Mesenchymal stem cell (in vitro differentiated cells and primary cell): ENCODE measurements around the gene RBM18.

ENCODE experiments used
- DNase-seq: peaks from one replicate; pipeline ENCODE4 v3.0.0-alpha.2; 2013
- H2AFZ ChIP-seq: one replicate; pipeline ENCODE4 v1.6.1; 2013; ENCODE audit warnings: low read depth, mild to moderate bottlenecking, control low read depth, inconsistent platforms, low read length, moderate library complexity
- H2AK5ac ChIP-seq: 2 replicates; pipeline ENCODE4 v1.6.1; 2013; ENCODE audit warnings: low read length, moderate library complexity, mild to moderate bottlenecking, inconsistent platforms; ENCODE audit not compliant: severe bottlenecking
- H2BK120ac ChIP-seq: one replicate; pipeline ENCODE4 v1.6.1; 2013; ENCODE audit warnings: low read depth, mild to moderate bottlenecking, inconsistent platforms, low read length, moderate library complexity
- H2BK12ac ChIP-seq, 2 experiments: one replicate each; pipeline ENCODE4 v1.6.1; 2013; ENCODE audit warnings: inconsistent platforms in 2 of 2, low read length in 2 of 2, mild to moderate bottlenecking in 2 of 2, moderate library complexity in 2 of 2, control low read depth in 1 of 2
- H2BK15ac ChIP-seq: one replicate; pipeline ENCODE4 v1.6.1; 2013; ENCODE audit warnings: mild to moderate bottlenecking, low read depth, inconsistent platforms; ENCODE audit not compliant: poor library complexity, severe bottlenecking
- H2BK5ac ChIP-seq: 2 replicates; pipeline ENCODE4 v1.6.1; 2013; ENCODE audit warnings: low read depth, mild to moderate bottlenecking, low read length, control low read depth, inconsistent platforms; ENCODE audit not compliant: poor library complexity, severe bottlenecking
- H3K14ac ChIP-seq, 2 experiments: one replicate each; pipeline ENCODE4 v1.6.1; 2013; ENCODE audit warnings: inconsistent platforms in 2 of 2, low read length in 2 of 2, control low read depth in 1 of 2, mild to moderate bottlenecking in 1 of 2, moderate library complexity in 1 of 2
- H3K18ac ChIP-seq, 2 experiments: one replicate each; pipeline ENCODE4 v1.6.1; 2013; ENCODE audit warnings: inconsistent platforms in 2 of 2, low read length in 2 of 2, control low read depth in 1 of 2, low read depth in 1 of 2, mild to moderate bottlenecking in 1 of 2
- H3K23ac ChIP-seq, 2 experiments: one replicate each; pipeline ENCODE4 v1.6.1; 2013; ENCODE audit warnings: inconsistent platforms in 2 of 2, low read length in 2 of 2, mild to moderate bottlenecking in 2 of 2, moderate library complexity in 2 of 2, control low read depth in 1 of 2
- H3K27ac ChIP-seq: 2 replicates; pipeline ENCODE4 v1.5.1; 2013; ENCODE audit warnings: mild to moderate bottlenecking, moderate library complexity, low read length, control low read depth, inconsistent platforms; ENCODE audit not compliant: poor library complexity, severe bottlenecking
- H3K27me3 ChIP-seq, 2 experiments: 2 replicates each; pipeline versions ENCODE4 v1.6.1 to v1.7.0; 2013; ENCODE audit warnings: low read length in 2 of 2, mild to moderate bottlenecking in 2 of 2, moderate library complexity in 2 of 2, control low read depth in 1 of 2, inconsistent platforms in 1 of 2; ENCODE audit not compliant: control insufficient read depth in 1 of 2, insufficient read depth in 1 of 2
- H3K36me3 ChIP-seq, 2 experiments: 2 replicates each; pipeline versions ENCODE4 v1.6.1 to v1.7.0; 2013; ENCODE audit warnings: low read length in 2 of 2, control low read depth in 1 of 2, inconsistent platforms in 1 of 2, low read depth in 1 of 2, mild to moderate bottlenecking in 1 of 2; ENCODE audit not compliant: insufficient read depth in 2 of 2, control insufficient read depth in 1 of 2
- H3K4ac ChIP-seq, 2 experiments: one replicate each; pipeline ENCODE4 v1.6.1; 2013; ENCODE audit warnings: inconsistent platforms in 2 of 2, low read length in 2 of 2, mild to moderate bottlenecking in 2 of 2, moderate library complexity in 2 of 2, control low read depth in 1 of 2, low read depth in 1 of 2
- H3K4me1 ChIP-seq: 2 replicates; pipeline ENCODE4 v1.6.1; 2013; ENCODE audit warnings: low read depth, low read length, control low read depth; ENCODE audit not compliant: control insufficient read depth, insufficient read depth
- H3K4me2 ChIP-seq: 2 replicates; pipeline ENCODE4 v1.6.1; 2013; ENCODE audit warnings: low read length, mild to moderate bottlenecking, inconsistent platforms; ENCODE audit not compliant: poor library complexity, severe bottlenecking
- H3K4me3 ChIP-seq, 2 experiments: 2 replicates each; pipeline versions ENCODE4 v1.5.1 to v1.7.0; 2013; ENCODE audit warnings: low read length in 2 of 2, mild to moderate bottlenecking in 2 of 2, control low read depth in 1 of 2, low read depth in 1 of 2; ENCODE audit not compliant: insufficient read depth in 1 of 2
- H3K79me1 ChIP-seq: replicated peaks from 2 replicates; pipeline ENCODE4 v1.6.1; 2013; ENCODE audit warnings: mild to moderate bottlenecking, control low read depth, low read length, inconsistent platforms; ENCODE audit not compliant: poor library complexity, severe bottlenecking
- H3K9ac ChIP-seq: 2 replicates; pipeline ENCODE4 v1.7.0; 2013; ENCODE audit warnings: mild to moderate bottlenecking, low read length, moderate library complexity
- H3K9me3 ChIP-seq: 2 replicates; pipeline ENCODE4 v1.7.0; 2013; ENCODE audit warnings: mild to moderate bottlenecking, low read length; ENCODE audit not compliant: control insufficient read depth
- H4K8ac ChIP-seq: one replicate; pipeline ENCODE4 v1.6.1; 2013; ENCODE audit warnings: inconsistent platforms, mild to moderate bottlenecking, low read length, moderate library complexity
- H4K91ac ChIP-seq: one replicate; pipeline ENCODE4 v1.6.1; 2013; ENCODE audit warnings: mild to moderate bottlenecking, low read length, inconsistent platforms
- WGBS: methylation state at CpG from one replicate; pipeline ENCODE4 v1.1.7; 2013; ENCODE audit warnings: mixed read lengths; 5-methylcytosine and 5-hydroxymethylcytosine counted together

RBM18 gene

GRCh38 chr9:122213589-122214413, 50.8 kb downstream of the RBM18 start:
- Histone ChIP-seq H3K27ac (no peak overlapping the region), H2BK15ac (no peak overlapping the region), H2BK12ac (no peak overlapping the region), H3K14ac (no peak overlapping the region), H3K23ac (no peak overlapping the region), H3K36me3 (no peaks in the 10 kb centered on the region), H3K79me1 (no peaks in the 10 kb centered on the region), H4K91ac (no peak overlapping the region), H2AK5ac (no peak overlapping the region), H2BK120ac (no peak overlapping the region), H3K18ac (peak overlapping the region in 1 of 2 experiments; percentile 5), H3K4me3 (peak overlapping the region in 1 of 2 experiments; percentile 34), H3K9me3 (no peaks in the 10 kb centered on the region), H4K8ac (no peak overlapping the region), H2AFZ (no peak overlapping the region), H3K9ac (no peak overlapping the region), H2BK5ac (no peak overlapping the region), H3K4me2 (peak overlapping the region; percentile 64), H3K27me3 (peaks cover 89 to 91% of the 10 kb centered on the region in 2 experiments), H3K4me1 (peaks cover 12% of the 10 kb centered on the region), H3K4ac (no peak overlapping the region)
- DNase-seq: no peak
- 3% methylated on average over 77 of the region's 93 CpGs for WGBS

- Histone ChIP-seq H3K14ac (no peak overlapping the region), H3K9ac (no peak overlapping the region), H3K4ac (no peak overlapping the region), H3K23ac (no peak overlapping the region), H3K4me2 (peak overlapping the region; percentile 64), H2BK5ac (no peak overlapping the region), H3K9me3 (no peaks in the 10 kb centered on the region), H3K18ac (no peak overlapping the region), H3K4me1 (peaks cover 11% of the 10 kb centered on the region), H4K8ac (no peak overlapping the region), H2BK120ac (no peak overlapping the region), H3K27ac (no peak overlapping the region), H3K27me3 (peaks cover 82 to 86% of the 10 kb centered on the region in 2 experiments), H3K4me3 (peak overlapping the region in 1 of 2 experiments; percentile 34), H2AFZ (no peak overlapping the region), H3K36me3 (no peaks in the 10 kb centered on the region), H2BK15ac (no peak overlapping the region), H2BK12ac (no peak overlapping the region), H4K91ac (no peak overlapping the region), H3K79me1 (no peaks in the 10 kb centered on the region), H2AK5ac (no peak overlapping the region)
- 32% methylated on average over 15 of the region's 20 CpGs for WGBS
- DNase-seq: no peak
Measured at GRCh38 chr9:122213102-122213588, 51.5 kb downstream of the RBM18 start.

DNA sequence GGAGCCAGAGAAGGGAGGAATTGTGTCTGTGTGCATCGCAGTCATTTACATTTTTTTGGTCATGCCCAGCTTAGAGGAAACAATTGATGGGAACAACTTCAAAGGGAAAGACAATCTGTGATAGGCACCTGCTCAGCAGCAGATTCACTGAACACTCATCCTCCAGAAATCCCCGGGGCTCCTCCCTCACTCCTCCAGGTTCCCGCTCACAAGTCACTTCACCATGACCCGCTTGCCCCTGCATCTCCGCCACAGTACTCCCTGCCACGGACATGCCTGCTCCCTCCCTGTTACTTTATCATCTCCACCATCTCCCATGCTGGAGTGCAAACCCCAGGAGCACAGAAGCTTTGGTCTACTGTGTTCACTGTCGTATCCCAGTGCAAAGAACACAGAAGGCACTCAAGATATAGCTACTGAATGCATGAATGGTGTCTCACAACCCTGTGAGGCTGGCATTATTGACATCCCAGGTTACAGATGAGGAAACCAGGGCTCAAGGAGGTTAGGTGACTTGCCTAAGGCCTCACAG, 52.1 kb downstream of the RBM18 start:
- no peak overlapping the region for H2BK5ac ChIP-seq
- no peak overlapping the region for H2AK5ac ChIP-seq
- no peak overlapping the region for H2BK120ac ChIP-seq
- H3K79me1 ChIP-seq: no peaks in the 10 kb centered on the region
- H3K9me3 ChIP-seq: no peaks in the 10 kb centered on the region
- no peak overlapping the region for H3K4me2 ChIP-seq
- H4K8ac ChIP-seq: no peak overlapping the region
- H3K23ac ChIP-seq: no peak overlapping the region
- H3K18ac ChIP-seq: no peak overlapping the region
- no peak overlapping the region for H2BK15ac ChIP-seq
- no peak overlapping the region for H3K27ac ChIP-seq
- H2AFZ ChIP-seq: no peak overlapping the region
- peaks cover 79 to 86% of the 10 kb centered on the region in 2 experiments for H3K27me3 ChIP-seq
- DNase-seq: no peak
- WGBS: 70% methylated on average over 7 of the region's 7 CpGs
- H3K14ac ChIP-seq: no peak overlapping the region
- H2BK12ac ChIP-seq: no peak overlapping the region
- no peak overlapping the region for H3K4ac ChIP-seq
- H3K4me1 ChIP-seq: peaks cover 11% of the 10 kb centered on the region
- no peak overlapping the region for H3K9ac ChIP-seq
- no peaks in the 10 kb centered on the region for H3K36me3 ChIP-seq
- H4K91ac ChIP-seq: no peak overlapping the region
- no peak overlapping the region for H3K4me3 ChIP-seq

DNA sequence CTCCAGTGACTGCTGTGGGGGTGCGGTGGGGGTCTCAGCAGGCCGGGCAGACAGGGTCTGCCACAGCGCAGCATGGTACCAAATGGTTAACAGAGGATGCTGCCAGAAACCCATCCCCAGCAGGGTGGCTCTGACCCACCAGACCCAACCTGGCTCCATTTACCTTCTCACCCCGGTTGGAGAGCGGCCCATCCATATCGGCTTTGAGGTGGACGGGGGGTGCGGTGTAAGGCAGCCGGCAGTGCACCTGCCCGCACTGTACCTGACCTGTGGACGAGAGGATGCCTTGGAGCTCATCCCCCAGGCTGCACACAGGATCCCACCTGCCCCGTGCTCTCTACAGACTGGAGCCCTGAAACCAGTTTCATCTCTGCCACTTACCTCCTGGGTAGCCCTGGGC, 55.2 kb downstream of the RBM18 start:
- Histone ChIP-seq H4K91ac (no peak overlapping the region), H2AK5ac (no peak overlapping the region), H3K79me1 (no peaks in the 10 kb centered on the region), H3K9me3 (no peaks in the 10 kb centered on the region), H4K8ac (no peak overlapping the region), H3K23ac (no peak overlapping the region), H3K36me3 (no peaks in the 10 kb centered on the region), H3K4me1 (peaks cover 17% of the 10 kb centered on the region), H3K4ac (no peak overlapping the region), H3K4me3 (no peak overlapping the region), H2BK12ac (no peak overlapping the region), H2BK5ac (no peak overlapping the region), H3K27me3 (peaks cover 49 to 90% of the 10 kb centered on the region in 2 experiments), H3K14ac (no peak overlapping the region), H2AFZ (no peak overlapping the region), H2BK120ac (no peak overlapping the region), H3K4me2 (no peak overlapping the region), H3K9ac (no peak overlapping the region), H2BK15ac (no peak overlapping the region), H3K18ac (no peak overlapping the region), H3K27ac (no peak overlapping the region)
- DNase-seq: no peak
- WGBS: 96% methylated on average over 11 of the region's 12 CpGs
